ENCODE results near the gene UACA. TPM values are rescaled to one million over a fixed set of nuclear protein-coding genes. Genes with fewer than 3 reads are reported as not detected.

The UACA gene
- polyA plus RNA-seq, 1 donor (not counting 4 experiments of a cell fraction or from before 2014, with no cell fraction given), result 26.6 TPM

DNA sequence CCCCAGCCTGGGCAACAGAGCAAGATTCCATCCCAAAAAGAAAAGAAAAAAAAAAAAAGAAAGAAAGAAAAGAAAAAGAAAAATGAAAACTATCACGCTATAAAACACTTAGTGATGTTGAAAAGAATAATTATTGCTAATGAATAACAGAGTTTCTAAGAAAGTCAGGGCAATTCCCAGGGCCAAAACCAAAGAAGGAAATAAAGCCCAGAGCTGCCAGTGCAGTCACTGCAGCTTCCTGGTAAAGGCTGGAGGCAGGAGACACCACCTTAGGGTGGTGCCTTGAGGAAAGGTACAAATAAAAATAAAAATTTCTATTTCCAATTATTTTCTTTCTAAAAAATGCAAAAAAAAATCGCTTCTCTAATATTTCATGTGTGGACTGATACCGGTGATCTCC lies 19.7 kb upstream of the UACA start:
- TF ChIP-seq, protein P1, sequence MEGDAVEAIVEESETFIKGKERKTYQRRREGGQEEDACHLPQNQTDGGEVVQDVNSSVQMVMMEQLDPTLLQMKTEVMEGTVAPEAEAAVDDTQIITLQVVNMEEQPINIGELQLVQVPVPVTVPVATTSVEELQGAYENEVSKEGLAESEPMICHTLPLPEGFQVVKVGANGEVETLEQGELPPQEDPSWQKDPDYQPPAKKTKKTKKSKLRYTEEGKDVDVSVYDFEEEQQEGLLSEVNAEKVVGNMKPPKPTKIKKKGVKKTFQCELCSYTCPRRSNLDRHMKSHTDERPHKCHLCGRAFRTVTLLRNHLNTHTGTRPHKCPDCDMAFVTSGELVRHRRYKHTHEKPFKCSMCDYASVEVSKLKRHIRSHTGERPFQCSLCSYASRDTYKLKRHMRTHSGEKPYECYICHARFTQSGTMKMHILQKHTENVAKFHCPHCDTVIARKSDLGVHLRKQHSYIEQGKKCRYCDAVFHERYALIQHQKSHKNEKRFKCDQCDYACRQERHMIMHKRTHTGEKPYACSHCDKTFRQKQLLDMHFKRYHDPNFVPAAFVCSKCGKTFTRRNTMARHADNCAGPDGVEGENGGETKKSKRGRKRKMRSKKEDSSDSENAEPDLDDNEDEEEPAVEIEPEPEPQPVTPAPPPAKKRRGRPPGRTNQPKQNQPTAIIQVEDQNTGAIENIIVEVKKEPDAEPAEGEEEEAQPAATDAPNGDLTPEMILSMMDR (optimal IDR thresholded peaks at IDR 0.05 in 1 of 3, IDR thresholded peaks at IDR 0.05 in 1 of 3, conservative IDR thresholded peaks at IDR 0.05 in 1 of 3; ENCODE audit: extremely low read depth in 1 of 3, insufficient read depth in 2 of 3, low read length in 3 of 3), result no peak
- no peak for TF ChIP-seq EZH2 (IDR thresholded peaks at IDR 0.05; ENCODE audit: low read length)

DNA sequence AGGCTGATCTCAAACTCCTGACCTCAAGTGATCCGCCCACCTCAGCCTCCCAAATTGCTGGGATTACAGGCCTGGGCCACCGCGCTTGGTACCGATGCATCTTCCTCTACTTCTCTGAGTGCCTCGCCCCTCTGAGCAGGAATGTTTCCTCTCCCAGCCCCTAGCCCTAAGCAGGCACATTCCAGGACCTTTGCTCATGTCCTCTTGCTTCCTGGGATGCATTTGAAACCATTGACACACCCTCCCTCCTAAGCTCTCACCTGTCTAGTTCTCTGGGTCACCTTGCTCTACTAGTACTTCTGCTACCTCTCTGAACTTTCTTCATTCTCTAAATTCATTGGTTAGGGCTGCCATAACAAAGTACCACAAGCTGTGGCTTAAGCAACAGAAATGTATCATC lies 17.9 kb upstream of the UACA start:
- DNase-seq (ENCODE audit: low read depth, low spot score) (no peak), FAIRE-seq (peak; percentile 84)
- Histone ChIP-seq H3K4me3 (ENCODE audit: control insufficient read depth in 2 of 3, extremely low read depth in 1 of 3, insufficient read depth in 2 of 3, low read depth in 1 of 3, low read length in 3 of 3) (no peak overlapping the region), H3K4me2 (ENCODE audit: control insufficient read depth, extremely low read depth, insufficient read depth, low read depth, low read length) (peak overlapping the region; percentile 60), H3K27me3 (ENCODE audit: control insufficient read depth, extremely low read depth, insufficient read depth, low read length) (no peaks in the 10 kb centered on the region), H3K79me2 (ENCODE audit: control insufficient read depth, insufficient read depth, low read length) (no peaks in the 10 kb centered on the region), H3K9me3 (ENCODE audit: control insufficient read depth, low read depth, low read length) (no peaks in the 10 kb centered on the region), H3K9ac (ENCODE audit: control insufficient read depth, extremely low read depth, insufficient read depth, low read length) (no peak overlapping the region), H3K9me1 (ENCODE audit: control insufficient read depth, extremely low read depth, insufficient read depth, low read length) (no peaks in the 10 kb centered on the region), H2AFZ (ENCODE audit: control insufficient read depth, low read length) (peak overlapping the region; percentile 29), H3K4me1 (ENCODE audit: control insufficient read depth, extremely low read depth, insufficient read depth, low read length) (peaks cover 33% of the 10 kb centered on the region), H3K36me3 (ENCODE audit: control insufficient read depth in 2 of 2, extremely low read depth in 1 of 2, insufficient read depth in 2 of 2, low read length in 2 of 2) (no peaks in the 10 kb centered on the region), H3K27ac (ENCODE audit: control insufficient read depth, insufficient read depth, low read length) (no peak overlapping the region), H4K20me1 (ENCODE audit: control insufficient read depth, extremely low read depth, insufficient read depth, low read length) (no peaks in the 10 kb centered on the region)
- TF ChIP-seq, protein P1 (optimal IDR thresholded peaks at IDR 0.05 in 1 of 3, IDR thresholded peaks at IDR 0.05 in 1 of 3, conservative IDR thresholded peaks at IDR 0.05 in 1 of 3; ENCODE audit: extremely low read depth in 1 of 3, insufficient read depth in 2 of 3, low read length in 3 of 3), result no peak
- no peak for TF ChIP-seq EZH2 (IDR thresholded peaks at IDR 0.05; ENCODE audit: low read length)
- dilution Hi-C loops (cut with MboI; ENCODE audit: extremely low pct_ligation_motif_present, low sequenced_read_pairs), result no loop called here

More for the DNA sequence above, 19.7 kb upstream of the UACA start:
- H3K9ac ChIP-seq (ENCODE audit: control insufficient read depth, extremely low read depth, insufficient read depth, low read length), result no peak overlapping the region
- H3K36me3 ChIP-seq (ENCODE audit: control insufficient read depth in 2 of 2, extremely low read depth in 1 of 2, insufficient read depth in 2 of 2, low read length in 2 of 2), result no peaks in the 10 kb centered on the region
- H3K4me2 ChIP-seq (ENCODE audit: control insufficient read depth, extremely low read depth, insufficient read depth, low read depth, low read length), result no peak overlapping the region
- dilution Hi-C loops (cut with MboI; ENCODE audit: extremely low pct_ligation_motif_present, low sequenced_read_pairs), result no loop called here
- FAIRE-seq, result no peak
- no peak overlapping the region for H3K4me3 ChIP-seq (ENCODE audit: control insufficient read depth in 2 of 3, extremely low read depth in 1 of 3, insufficient read depth in 2 of 3, low read depth in 1 of 3, low read length in 3 of 3)
- no peaks in the 10 kb centered on the region for H3K9me3 ChIP-seq (ENCODE audit: control insufficient read depth, low read depth, low read length)
- DNase-seq (ENCODE audit: low read depth, low spot score), result no peak
- H3K4me1 ChIP-seq (ENCODE audit: control insufficient read depth, extremely low read depth, insufficient read depth, low read length), result peaks cover 33% of the 10 kb centered on the region
- no peak overlapping the region for H3K27ac ChIP-seq (ENCODE audit: control insufficient read depth, insufficient read depth, low read length)
- H3K79me2 ChIP-seq (ENCODE audit: control insufficient read depth, insufficient read depth, low read length), result no peaks in the 10 kb centered on the region
- no peaks in the 10 kb centered on the region for H3K9me1 ChIP-seq (ENCODE audit: control insufficient read depth, extremely low read depth, insufficient read depth, low read length)
- H3K27me3 ChIP-seq (ENCODE audit: control insufficient read depth, extremely low read depth, insufficient read depth, low read length), result no peaks in the 10 kb centered on the region
- H2AFZ ChIP-seq (ENCODE audit: control insufficient read depth, low read length), result no peak overlapping the region
- no peaks in the 10 kb centered on the region for H4K20me1 ChIP-seq (ENCODE audit: control insufficient read depth, extremely low read depth, insufficient read depth, low read length)
